Neural progenitor cell (in vitro differentiated cells): ENCODE results near the gene EXOC8. TPM values are rescaled to one million over a fixed set of nuclear protein-coding genes. Genes with fewer than 3 reads are reported as not detected.

Source experiments
- DNase-seq: peaks from one replicate; pipeline ENCODE4 v3.0.0-alpha.2; 2016; ENCODE audit warnings: low spot score
- H2AFZ ChIP-seq: fragments of 200-600 bp; sonication (generic); replicated peaks from 2 replicates; pipeline ENCODE4 v1.6.1; 2016; ENCODE audit warnings: antibody characterized with exemption
- H3F3A ChIP-seq: fragments of 200-600 bp; sonication (generic); 2 replicates; pipeline ENCODE4 v1.6.1; 2016; ENCODE audit warnings: antibody characterized with exemption, low read depth
- H3K27ac ChIP-seq: fragments of 200-600 bp; sonication (generic); 2 replicates; pipeline ENCODE4 v1.5.1; 2016; ENCODE audit warnings: mild to moderate bottlenecking
- H3K27me3 ChIP-seq: fragments of 200-600 bp; sonication (generic); 2 replicates; pipeline ENCODE4 v1.6.1; 2016; ENCODE audit warnings: mild to moderate bottlenecking, moderate library complexity
- H3K36me3 ChIP-seq: fragments of 200-600 bp; sonication (generic); 2 replicates; pipeline ENCODE4 v1.5.1; 2016
- H3K4me1 ChIP-seq: fragments of 200-600 bp; sonication (generic); 2 replicates; pipeline ENCODE4 v1.6.1; 2016; ENCODE audit warnings: mixed run types
- H3K4me2 ChIP-seq: fragments of 200-600 bp; sonication (generic); 2 replicates; pipeline ENCODE4 v1.6.1; 2016
- H3K4me3 ChIP-seq: fragments of 200-600 bp; sonication (generic); 2 replicates; pipeline ENCODE4 v1.5.1; 2016
- H3K79me2 ChIP-seq: fragments of 200-600 bp; sonication (generic); 2 replicates; pipeline ENCODE4 v1.6.1; 2016; ENCODE audit warnings: low read depth
- H3K9ac ChIP-seq: fragments of 200-600 bp; sonication (generic); 2 replicates; pipeline ENCODE4 v1.6.1; 2016
- H3K9me3 ChIP-seq: fragments of 200-600 bp; sonication (generic); 2 replicates; pipeline ENCODE4 v1.5.1; 2016; ENCODE audit warnings: low read depth
- H4K20me1 ChIP-seq: fragments of 200-600 bp; sonication (generic); 2 replicates; pipeline ENCODE4 v1.6.1; 2016; ENCODE audit warnings: low read depth
- H3K27ac Mint-ChIP-seq: 3 replicates; pipeline ENCODE4 v1.8.0; 2021; ENCODE audit warnings: mixed read lengths
- H3K27me3 Mint-ChIP-seq: 2 replicates; pipeline ENCODE4 v1.8.0; 2022; ENCODE audit warnings: low read depth, mild to moderate bottlenecking, inconsistent platforms, moderate library complexity, mixed read lengths; ENCODE audit not compliant: insufficient read depth
- H3K36me3 Mint-ChIP-seq: 3 replicates; pipeline ENCODE4 v1.8.0; 2021; ENCODE audit warnings: mixed read lengths
- H3K4me1 Mint-ChIP-seq: 3 replicates; pipeline ENCODE4 v1.8.0; 2021; ENCODE audit warnings: mixed read lengths
- H3K4me3 Mint-ChIP-seq: 3 replicates; pipeline ENCODE4 v1.8.0; 2021; ENCODE audit warnings: mild to moderate bottlenecking, moderate library complexity, mixed read lengths
- H3K9me3 Mint-ChIP-seq: 3 replicates; pipeline ENCODE4 v1.8.0; 2020; ENCODE audit warnings: mixed read lengths
- EZH2 ChIP-seq: fragments of 200-600 bp; sonication (generic); IDR thresholded peaks from 2 replicates; pipeline ENCODE4 v1.6.1; 2017; ENCODE audit warnings: antibody characterized with exemption, mild to moderate bottlenecking, moderate library complexity
- EZH2phosphoT487 ChIP-seq: fragments of 200-600 bp; sonication (generic); IDR thresholded peaks from 2 replicates; pipeline ENCODE4 v1.6.1; 2017; ENCODE audit warnings: antibody characterized with exemption
- total RNA-seq: library from RNA; depleted of rRNA; stranded (reverse); fragments of >200 nt; gene quantifications from 2 replicates; pipeline ENCODE4 v1.2.3, GENCODE V29; 2015; ENCODE audit warnings: low replicate concordance
- TF ChIP-seq, protein P1 (sequence below): fragments of 200-600 bp; sonication (generic); IDR thresholded peaks from 2 replicates; pipeline ENCODE4 v1.5.1; 2017; ENCODE audit warnings: antibody characterized with exemption, mild to moderate bottlenecking

EXOC8 gene
- total RNA-seq, 1 donor from 2014 or later, result 11.8 TPM

- Histone ChIP-seq H3K9ac (no peak overlapping the region), H3K36me3 (no peaks in the 10 kb centered on the region), H3K4me2 (no peak overlapping the region), H4K20me1 (no peaks in the 10 kb centered on the region), H3F3A (no peaks in the 10 kb centered on the region), H3K27me3 (no peaks in the 10 kb centered on the region), H3K27ac (no peak overlapping the region), H3K9me3 (no peaks in the 10 kb centered on the region), H3K4me3 (no peak overlapping the region), H3K79me2 (peaks cover under 1% of the 10 kb centered on the region), H2AFZ (no peak overlapping the region), H3K4me1 (no peaks in the 10 kb centered on the region)
- DNase-seq, result no peak
- Mint-ChIP-seq H3K9me3 (no peaks in the 10 kb centered on the region), H3K4me3 (no peak overlapping the region), H3K4me1 (peaks cover under 1% of the 10 kb centered on the region), H3K27me3 (no peaks in the 10 kb centered on the region), H3K36me3 (no peaks in the 10 kb centered on the region), H3K27ac (no peak overlapping the region)
- no peak for TF ChIP-seq EZH2
- TF ChIP-seq, protein P1, sequence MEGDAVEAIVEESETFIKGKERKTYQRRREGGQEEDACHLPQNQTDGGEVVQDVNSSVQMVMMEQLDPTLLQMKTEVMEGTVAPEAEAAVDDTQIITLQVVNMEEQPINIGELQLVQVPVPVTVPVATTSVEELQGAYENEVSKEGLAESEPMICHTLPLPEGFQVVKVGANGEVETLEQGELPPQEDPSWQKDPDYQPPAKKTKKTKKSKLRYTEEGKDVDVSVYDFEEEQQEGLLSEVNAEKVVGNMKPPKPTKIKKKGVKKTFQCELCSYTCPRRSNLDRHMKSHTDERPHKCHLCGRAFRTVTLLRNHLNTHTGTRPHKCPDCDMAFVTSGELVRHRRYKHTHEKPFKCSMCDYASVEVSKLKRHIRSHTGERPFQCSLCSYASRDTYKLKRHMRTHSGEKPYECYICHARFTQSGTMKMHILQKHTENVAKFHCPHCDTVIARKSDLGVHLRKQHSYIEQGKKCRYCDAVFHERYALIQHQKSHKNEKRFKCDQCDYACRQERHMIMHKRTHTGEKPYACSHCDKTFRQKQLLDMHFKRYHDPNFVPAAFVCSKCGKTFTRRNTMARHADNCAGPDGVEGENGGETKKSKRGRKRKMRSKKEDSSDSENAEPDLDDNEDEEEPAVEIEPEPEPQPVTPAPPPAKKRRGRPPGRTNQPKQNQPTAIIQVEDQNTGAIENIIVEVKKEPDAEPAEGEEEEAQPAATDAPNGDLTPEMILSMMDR, result no peak
- no peak for TF ChIP-seq EZH2phosphoT487
Observed at GRCh38 chr1:231327617-231328016, 10.0 kb downstream of the EXOC8 start.

GRCh38 chr1:231326248-231326647 lies 11.4 kb downstream of the EXOC8 start:
- no peak overlapping the region for H3K4me3 ChIP-seq
- no peak overlapping the region for H3K9ac ChIP-seq
- no peaks in the 10 kb centered on the region for H3K27me3 ChIP-seq
- no peak overlapping the region for H3K4me2 ChIP-seq
- Mint-ChIP-seq H3K9me3 (no peaks in the 10 kb centered on the region), H3K4me1 (no peaks in the 10 kb centered on the region), H3K4me3 (no peak overlapping the region), H3K36me3 (no peaks in the 10 kb centered on the region), H3K27ac (no peak overlapping the region), H3K27me3 (peaks cover 2% of the 10 kb centered on the region)
- no peak overlapping the region for H2AFZ ChIP-seq
- H3K9me3 ChIP-seq, result no peaks in the 10 kb centered on the region
- no peaks in the 10 kb centered on the region for H4K20me1 ChIP-seq
- no peak overlapping the region for H3K27ac ChIP-seq
- H3F3A ChIP-seq, result no peaks in the 10 kb centered on the region
- DNase-seq, result no peak
- no peaks in the 10 kb centered on the region for H3K79me2 ChIP-seq
- TF ChIP-seq, protein P1, result no peak
- no peak for TF ChIP-seq EZH2phosphoT487
- TF ChIP-seq EZH2, result no peak
- H3K36me3 ChIP-seq, result no peaks in the 10 kb centered on the region
- no peaks in the 10 kb centered on the region for H3K4me1 ChIP-seq

DNA sequence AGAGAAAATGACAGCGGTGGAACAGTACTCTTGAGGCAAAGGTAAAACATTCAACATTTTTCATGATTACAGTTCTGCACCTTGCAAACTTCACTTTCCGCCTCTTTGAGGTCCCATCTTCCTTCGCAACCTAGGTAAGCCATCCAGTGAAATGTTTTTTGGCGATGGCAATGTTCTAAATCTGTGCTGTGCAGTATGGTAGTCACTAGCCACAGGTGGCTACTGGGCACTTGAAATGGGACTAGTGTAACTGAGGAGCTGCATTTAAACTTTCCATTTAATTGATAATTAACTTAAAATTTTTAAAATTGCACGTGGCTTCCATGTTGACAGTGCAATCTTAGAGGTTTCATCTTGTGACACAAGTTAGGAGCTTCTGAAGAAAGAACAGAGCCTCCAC lies 13.0 kb downstream of the EXOC8 start:
- no peaks in the 10 kb centered on the region for H3K27me3 ChIP-seq
- no peaks in the 10 kb centered on the region for H4K20me1 ChIP-seq
- H3K27ac Mint-ChIP-seq, result no peak overlapping the region
- H3K4me3 ChIP-seq, result no peak overlapping the region
- no peak for DNase-seq
- no peaks in the 10 kb centered on the region for H3K36me3 ChIP-seq
- H3F3A ChIP-seq, result no peaks in the 10 kb centered on the region
- no peak overlapping the region for H3K9ac ChIP-seq
- no peaks in the 10 kb centered on the region for H3K9me3 ChIP-seq
- no peaks in the 10 kb centered on the region for H3K4me1 Mint-ChIP-seq
- peaks cover 2% of the 10 kb centered on the region for H3K27me3 Mint-ChIP-seq
- H3K9me3 Mint-ChIP-seq, result no peaks in the 10 kb centered on the region
- no peaks in the 10 kb centered on the region for H3K4me1 ChIP-seq
- no peaks in the 10 kb centered on the region for H3K79me2 ChIP-seq
- no peaks in the 10 kb centered on the region for H3K36me3 Mint-ChIP-seq
- no peak overlapping the region for H3K4me3 Mint-ChIP-seq
- TF ChIP-seq EZH2, result no peak
- TF ChIP-seq EZH2phosphoT487, result no peak
- TF ChIP-seq, protein P1, result no peak
- no peak overlapping the region for H2AFZ ChIP-seq
- H3K27ac ChIP-seq, result no peak overlapping the region
- no peak overlapping the region for H3K4me2 ChIP-seq
